Fibroblast of lung (primary cell): ENCODE results near the gene NRP1. TPM values are rescaled to one million over a fixed set of nuclear protein-coding genes. Genes with fewer than 3 reads are reported as not detected.
A peak's percentile ranks its signal among the peaks of the same experiment; 100 is the strongest.

ENCODE experiments used
- DNase-seq, 2 donors: peaks; one replicate each; pipeline versions ENCODE4 v3.0.0 to v3.0.0-alpha.2; 2010; ENCODE audit warnings: low read depth in 2 of 2
- H2AFZ ChIP-seq: 2 replicates; pipeline ENCODE4 v1.5.1; 2012; ENCODE audit warnings: low read length, control low read depth, inconsistent platforms
- H3K27ac ChIP-seq: 2 replicates; pipeline ENCODE4 v1.5.1; 2011; ENCODE audit warnings: low read length, control low read depth; ENCODE audit not compliant: insufficient read depth
- H3K27me3 ChIP-seq: 2 replicates; pipeline ENCODE4 v1.5.1; 2011; ENCODE audit warnings: mild to moderate bottlenecking, low read length; ENCODE audit not compliant: control insufficient read depth, insufficient read depth
- H3K36me3 ChIP-seq: 2 replicates; pipeline ENCODE4 v1.5.1; 2011; ENCODE audit warnings: low read length; ENCODE audit not compliant: control insufficient read depth, insufficient read depth
- H3K4me1 ChIP-seq: 2 replicates; pipeline ENCODE4 v1.5.1; 2011; ENCODE audit warnings: low read length; ENCODE audit not compliant: control insufficient read depth, insufficient read depth; ENCODE audit errors: extremely low read depth
- H3K4me2 ChIP-seq: 2 replicates; pipeline ENCODE4 v1.5.1; 2011; ENCODE audit warnings: low read length, control low read depth; ENCODE audit not compliant: insufficient read depth; ENCODE audit errors: extremely low read depth
- H3K4me3 ChIP-seq, 4 experiments: fragments of 200-600 bp in 1 of 4; sonication (generic) in 1 of 4; replicated peaks in 1 of 4; 2 replicates each; pipeline ENCODE4 v1.5.1; 2011 to 2016; ENCODE audit warnings: low read length in 4 of 4, low read depth in 3 of 4, mild to moderate bottlenecking in 3 of 4, control low read depth in 2 of 4, inconsistent platforms in 1 of 4, mixed read lengths in 1 of 4; ENCODE audit not compliant: insufficient read depth in 1 of 4; ENCODE audit errors: control extremely low read depth in 1 of 4
- H3K79me2 ChIP-seq: 2 replicates; pipeline ENCODE4 v1.5.1; 2012; ENCODE audit warnings: mild to moderate bottlenecking, low read length, inconsistent platforms; ENCODE audit not compliant: control insufficient read depth, insufficient read depth
- H3K9ac ChIP-seq: 2 replicates; pipeline ENCODE4 v1.5.1; 2011; ENCODE audit warnings: mild to moderate bottlenecking, low read length, control low read depth; ENCODE audit not compliant: insufficient read depth
- H3K9me3 ChIP-seq: 2 replicates; pipeline ENCODE4 v1.5.1; 2012; ENCODE audit warnings: low read depth, low read length; ENCODE audit not compliant: control insufficient read depth, insufficient read depth
- H4K20me1 ChIP-seq: 2 replicates; pipeline ENCODE4 v1.5.1; 2011; ENCODE audit warnings: low read length; ENCODE audit not compliant: control insufficient read depth, insufficient read depth; ENCODE audit errors: extremely low read depth
- CTCF ChIP-seq, 2 donors: IDR thresholded peaks in 1 of 2; conservative IDR thresholded peaks in 1 of 2; 1 replicate in 1 of 2; 2 replicates in 1 of 2; pipeline ENCODE4 v1.5.1; 2011 to 2012; ENCODE audit warnings: low read length in 2 of 2, control low read depth in 1 of 2, inconsistent platforms in 1 of 2, low read depth in 1 of 2, mild to moderate bottlenecking in 1 of 2
- EZH2 ChIP-seq: IDR thresholded peaks from 2 replicates; pipeline ENCODE4 v1.5.1; 2012; ENCODE audit warnings: low read length, control low read depth, mild to moderate bottlenecking; ENCODE audit errors: missing control alignments
- polyA plus RNA-seq, 2 donors: library from polyadenylated mRNA; depleted of rRNA in 1 of 2; stranded (reverse) in 1 of 2; unstranded in 1 of 2; fragments of >200 nt; gene quantifications; 2 replicates each; pipeline ENCODE4 v1.2.1, GENCODE V29; 2011 to 2012; ENCODE audit warnings: missing spikeins in 1 of 2
- total RNA-seq: library from RNA; depleted of rRNA; stranded (reverse); fragments of >200 nt; gene quantifications from 2 replicates; pipeline ENCODE4 v1.2.1, GENCODE V29; 2014

The NRP1 gene
- total and polyA plus RNA-seq, 2 donors (not counting 1 experiment from before 2014, with no cell fraction given) = 187 to 373 TPM

GRCh38 chr10:33237736-33238624 is 96.5 kb downstream of the NRP1 start:
- Histone ChIP-seq H4K20me1 (no peaks in the 10 kb centered on the region), H3K27me3 (no peaks in the 10 kb centered on the region), H3K27ac (peak overlapping the region; percentile 71), H3K4me2 (peak overlapping the region; percentile 42), H2AFZ (no peak overlapping the region), H3K4me1 (peaks cover 24% of the 10 kb centered on the region), H3K36me3 (peaks cover 3% of the 10 kb centered on the region), H3K79me2 (peaks cover 28% of the 10 kb centered on the region), H3K9me3 (no peaks in the 10 kb centered on the region), H3K4me3 (no peak overlapping the region), H3K9ac (no peak overlapping the region)
- TF ChIP-seq CTCF (conservative IDR thresholded peaks at IDR 0.05 in 1 of 2, IDR thresholded peaks at IDR 0.05 in 1 of 2; ENCODE audit: low read depth in 1 of 2, low read length in 2 of 2) (no peak), EZH2 (no peak)
- DNase-seq = peak; percentile 81 to 100

GRCh38 chr10:33236916-33237315 is 97.6 kb downstream of the NRP1 start:
- Histone ChIP-seq H3K79me2 (peaks cover 34% of the 10 kb centered on the region), H3K4me1 (peaks cover 24% of the 10 kb centered on the region), H4K20me1 (no peaks in the 10 kb centered on the region), H2AFZ (no peak overlapping the region), H3K27ac (peak overlapping the region; percentile 71), H3K4me2 (no peak overlapping the region), H3K27me3 (no peaks in the 10 kb centered on the region), H3K9me3 (no peaks in the 10 kb centered on the region), H3K9ac (no peak overlapping the region), H3K36me3 (peaks cover 6% of the 10 kb centered on the region), H3K4me3 (no peak overlapping the region)
- peak in 1 of 2 donors; percentile 34 for DNase-seq
- TF ChIP-seq CTCF (conservative IDR thresholded peaks at IDR 0.05 in 1 of 2, IDR thresholded peaks at IDR 0.05 in 1 of 2; ENCODE audit: low read depth in 1 of 2, low read length in 2 of 2) = no peak
- no peak for TF ChIP-seq EZH2

- DNase-seq = no peak
- no peak overlapping the region for H3K27ac ChIP-seq
These were observed 98.5 kb downstream of the NRP1 start for GRCh38 chr10:33235951-33236350.

More at GRCh38 chr10:33235951-33236350, 98.5 kb downstream of the NRP1 start:
- Histone ChIP-seq H3K4me3 (no peak overlapping the region), H3K27me3 (no peaks in the 10 kb centered on the region), H3K9ac (no peak overlapping the region), H3K36me3 (peaks cover 6% of the 10 kb centered on the region), H3K79me2 (peaks cover 40% of the 10 kb centered on the region), H4K20me1 (no peaks in the 10 kb centered on the region), H2AFZ (no peak overlapping the region), H3K4me1 (peaks cover 19% of the 10 kb centered on the region), H3K9me3 (no peaks in the 10 kb centered on the region), H3K4me2 (no peak overlapping the region)
- TF ChIP-seq EZH2 (no peak), CTCF (conservative IDR thresholded peaks at IDR 0.05 in 1 of 2, IDR thresholded peaks at IDR 0.05 in 1 of 2; ENCODE audit: low read depth in 1 of 2, low read length in 2 of 2) (no peak)
